ENCODE measurements around the gene CEP131. TPM values are rescaled to one million over a fixed set of nuclear protein-coding genes. Genes with fewer than 3 reads are reported as not detected.

The CEP131 gene
- total and polyA plus RNA-seq, 2 of the 8 experiments (the other 6 are each of a cell fraction or from before 2014, with no cell fraction given), result 5.9 to 23.2 TPM

- Histone ChIP-seq H3K79me2 (ENCODE audit: control insufficient read depth in 1 of 2, insufficient read depth in 2 of 2, low read length in 2 of 2) (no peaks in the 10 kb centered on the region), H2BK15ac (ENCODE audit: low read length) (no peak overlapping the region), H3K36me3 (ENCODE audit: control insufficient read depth in 2 of 4, insufficient read depth in 4 of 4, low read length in 3 of 4) (peaks cover 0 to 17% (median 3%) of the 10 kb centered on the region in 4 experiments; a peak in 3 of 8 replicates), H4K8ac (ENCODE audit: extremely low read depth, insufficient read depth, low read length) (no peak overlapping the region), H2AFZ (ENCODE audit: low read length) (no peak overlapping the region), H2BK20ac (ENCODE audit: low read length) (no peak overlapping the region), H3K4me1 (replicated peaks in 1 of 4; ENCODE audit: control insufficient read depth in 3 of 4, insufficient read depth in 4 of 4, low read length in 3 of 4) (no peaks in the 10 kb centered on the region), H3K4ac (replicated peaks; ENCODE audit: insufficient read length, low read depth, low read length) (no peak overlapping the region), H3K14ac (ENCODE audit: insufficient read length) (no peak overlapping the region), H3K18ac (ENCODE audit: extremely low read depth, low read length) (no peak overlapping the region), H4K20me1 (replicated peaks in 1 of 2; ENCODE audit: control insufficient read depth in 1 of 2, insufficient read depth in 2 of 2, low read length in 2 of 2) (peaks cover 0 to 2% of the 10 kb centered on the region in 2 experiments), H4K91ac (replicated peaks; ENCODE audit: insufficient read length, low read length) (no peak overlapping the region), H3K27ac (ENCODE audit: low read depth, low read length) (no peak overlapping the region), H3K9me3 (ENCODE audit: insufficient read depth in 2 of 2, low read depth in 1 of 2, low read length in 1 of 2) (no peaks in the 10 kb centered on the region), H3K9ac (replicated peaks in 1 of 4; ENCODE audit: extremely low read depth in 1 of 4, low read depth in 3 of 4, low read length in 3 of 4) (no peak overlapping the region), H3K27me3 (replicated peaks in 1 of 4; ENCODE audit: control insufficient read depth in 3 of 4, extremely low read depth in 1 of 4, insufficient read depth in 3 of 4, low read length in 3 of 4) (no peaks in the 10 kb centered on the region), H2BK5ac (ENCODE audit: low read depth, low read length) (no peak overlapping the region), H3K56ac (replicated peaks; ENCODE audit: insufficient read length, low read depth, low read length) (no peak overlapping the region), H2BK120ac (replicated peaks; ENCODE audit: low read depth, low read length) (no peak overlapping the region), H4K5ac (ENCODE audit: insufficient read length, low read depth, low read length) (no peak overlapping the region), H3K79me1 (ENCODE audit: low read depth, low read length) (no peaks in the 10 kb centered on the region), H3K4me3 (ENCODE audit: extremely low read depth in 1 of 4, insufficient read depth in 2 of 4, low read depth in 3 of 4, low read length in 4 of 4) (no peak overlapping the region), H2BK12ac (ENCODE audit: low read depth, low read length) (no peak overlapping the region), H3K23ac (ENCODE audit: insufficient read length) (no peak overlapping the region), H3K4me2 (ENCODE audit: insufficient read depth in 1 of 2, low read depth in 2 of 2, low read length in 2 of 2) (no peak overlapping the region), H3K23me2 (ENCODE audit: low read depth, low read length) (no peaks in the 10 kb centered on the region), H2AK5ac (ENCODE audit: low read depth, low read length) (no peak overlapping the region)
- POLR2A ChIA-PET (ENCODE audit: partially characterized antibody), result interaction anchor here (1.2 kb wide), 1 partner anchor 54 kb away, joined by 3 read pairs; no protein-coding TSS in a partner anchor
- 93% methylated on average over 14 of the region's 20 CpGs; no CpG with 5 or more reads in 1 of the 2 experiments for WGBS, 2 experiments (ENCODE audit: extremely low coverage in 1 of 2, insufficient coverage in 1 of 2, insufficient read length in 1 of 2, insufficient replicate concordance in 2 of 2, low coverage in 1 of 2, low lambda C conversion rate in 2 of 2, missing lambda C conversion rate in 1 of 2)
- DNase-seq (ENCODE audit: low read depth in 1 of 2, low spot score in 2 of 2), result no peak
- CTCF ChIA-PET (ENCODE audit: partially characterized antibody), result interaction anchor here (1.1 to 3.2 kb wide), 8 partner anchors 10 to 93 kb away, joined by 3 to 25 read pairs (median 4); no protein-coding TSS in a partner anchor
- no peak for FAIRE-seq
- TF ChIP-seq RXRA (IDR thresholded peaks at IDR 0.05; ENCODE audit: insufficient read depth, low read depth, low read length) (no peak), SIRT6 (IDR thresholded peaks at IDR 0.05; ENCODE audit: low read length) (no peak), NRF1 (IDR thresholded peaks at IDR 0.05; ENCODE audit: low read depth, low read length) (no peak), HDAC6 (IDR thresholded peaks at IDR 0.05; ENCODE audit: low read depth, low read length) (no peak), SIX5 (IDR thresholded peaks at IDR 0.05; ENCODE audit: low read depth, low read length) (no peak), CEBPB (IDR thresholded peaks at IDR 0.05; ENCODE audit: low read depth, low read length) (no peak), FOSL1 (IDR thresholded peaks at IDR 0.05; ENCODE audit: insufficient read depth, low read depth, low read length) (no peak), SIN3A (conservative IDR thresholded peaks at IDR 0.05 in 1 of 2, IDR thresholded peaks at IDR 0.05 in 1 of 2; ENCODE audit: low read depth in 1 of 2, low read length in 2 of 2) (no peak)
Observed at GRCh38 chr17:81191116-81191515, 31.6 kb downstream of the CEP131 start.

Data from H1 (cell line).